Measurements from ENCODE around the gene RNU5D-1.

DNA sequence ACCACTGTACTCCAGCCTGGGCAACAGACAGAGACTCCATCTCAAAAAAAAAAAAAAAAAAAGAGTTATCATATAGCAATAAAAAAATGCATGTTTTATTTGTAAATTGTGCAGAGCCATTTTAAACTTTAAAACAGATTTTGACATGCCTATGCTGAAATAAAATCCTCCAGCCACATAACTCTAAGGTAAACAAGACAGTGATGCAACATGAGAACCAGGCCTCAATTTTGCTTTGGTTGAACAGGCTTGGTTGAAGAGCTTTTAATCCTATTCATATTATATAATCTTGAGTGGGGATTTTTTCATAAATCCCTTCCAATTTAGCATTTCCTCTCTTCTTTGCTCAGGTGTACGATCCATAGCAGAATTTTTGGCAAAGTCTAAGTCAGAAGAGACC lies 30.4 kb downstream of the RNU5D-1 start:
- TF ChIP-seq, protein P1, sequence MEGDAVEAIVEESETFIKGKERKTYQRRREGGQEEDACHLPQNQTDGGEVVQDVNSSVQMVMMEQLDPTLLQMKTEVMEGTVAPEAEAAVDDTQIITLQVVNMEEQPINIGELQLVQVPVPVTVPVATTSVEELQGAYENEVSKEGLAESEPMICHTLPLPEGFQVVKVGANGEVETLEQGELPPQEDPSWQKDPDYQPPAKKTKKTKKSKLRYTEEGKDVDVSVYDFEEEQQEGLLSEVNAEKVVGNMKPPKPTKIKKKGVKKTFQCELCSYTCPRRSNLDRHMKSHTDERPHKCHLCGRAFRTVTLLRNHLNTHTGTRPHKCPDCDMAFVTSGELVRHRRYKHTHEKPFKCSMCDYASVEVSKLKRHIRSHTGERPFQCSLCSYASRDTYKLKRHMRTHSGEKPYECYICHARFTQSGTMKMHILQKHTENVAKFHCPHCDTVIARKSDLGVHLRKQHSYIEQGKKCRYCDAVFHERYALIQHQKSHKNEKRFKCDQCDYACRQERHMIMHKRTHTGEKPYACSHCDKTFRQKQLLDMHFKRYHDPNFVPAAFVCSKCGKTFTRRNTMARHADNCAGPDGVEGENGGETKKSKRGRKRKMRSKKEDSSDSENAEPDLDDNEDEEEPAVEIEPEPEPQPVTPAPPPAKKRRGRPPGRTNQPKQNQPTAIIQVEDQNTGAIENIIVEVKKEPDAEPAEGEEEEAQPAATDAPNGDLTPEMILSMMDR (IDR thresholded peaks at IDR 0.05 in 8 of 11, conservative IDR thresholded peaks at IDR 0.05 in 3 of 11), result no peak
- TF ChIP-seq POLR2AphosphoS5 (IDR thresholded peaks at IDR 0.05), result no peak

All from spleen (tissue), 7 donors.